K562 (cell line): ENCODE data around the gene VENTX. TPM values are rescaled to one million over a fixed set of nuclear protein-coding genes. Genes with fewer than 3 reads are reported as not detected.

Source experiments
- ATAC-seq: fragments of 200-7000 bp; cut with Tn5 transposase; 3 replicates; pipeline ENCODE4 v1.9.1; 2020; ENCODE audit warnings: moderate library complexity
- BruUV-seq: library from RNA; stranded (reverse); fragments of 400-500 nt; replicated peaks from 2 replicates; lab custom pipeline; 2021; lab: Mats Ljungman, UMichigan
- CTCF ChIA-PET: fragments of 300-600 bp; formaldehyde crosslinking; extraction: SDS; loops from one replicate; lab custom pipeline; 2021; ENCODE audit warnings: low intra/inter-chr PET ratio; lab: Yijun Ruan, JAX
- POLR2A ChIA-PET: fragments of 300-600, 350-650 bp; sonication (Branson Sonifier 250); formaldehyde crosslinking; extraction: SDS; loops from one replicate; lab custom pipeline; 2021; ENCODE audit warnings: antibody characterized with exemption, inconsistent platforms; lab: Yijun Ruan, JAX
- DNase-seq, 4 experiments: peaks; one replicate each; pipeline versions ENCODE4 v3.0.0 to v3.0.0-alpha.2; 2011 to 2018; ENCODE audit warnings: low spot score in 3 of 4, mixed read lengths in 3 of 4; ENCODE audit errors: extremely low read depth in 1 of 4
- FAIRE-seq: peaks from 2 replicates; lab custom pipeline; 2011; peaks lifted over from hg19 to GRCh38; lab: Jason Lieb, UNC
- H2AFZ ChIP-seq: 2 replicates; pipeline ENCODE4 v1.6.0; 2011; ENCODE audit warnings: low read depth, low read length, control low read depth, inconsistent platforms
- H3K27ac ChIP-seq: fragments of 200-600 bp; 3 replicates; pipeline ENCODE4 v1.8.0; 2011; ENCODE audit warnings: low read depth, mild to moderate bottlenecking, control low read depth, inconsistent platforms, low read length, moderate library complexity, mixed read lengths; ENCODE audit errors: extremely low read depth
- H3K27me3 ChIP-seq, 2 experiments: fragments of 300-600 bp in 1 of 2; 2 replicates in 1 of 2; 3 replicates in 1 of 2; pipeline versions ENCODE4 v1.6.0 to v1.8.0; 2011; ENCODE audit warnings: inconsistent platforms in 2 of 2, low read length in 2 of 2, mild to moderate bottlenecking in 1 of 2, mixed read lengths in 1 of 2, moderate library complexity in 1 of 2; ENCODE audit not compliant: control insufficient read depth in 2 of 2, insufficient read depth in 2 of 2
- H3K36me3 ChIP-seq: fragments of 300-600 bp; 3 replicates; pipeline ENCODE4 v1.8.0; 2011; ENCODE audit warnings: mild to moderate bottlenecking, low read length, inconsistent platforms; ENCODE audit not compliant: control insufficient read depth, insufficient read depth
- H3K4me1 ChIP-seq, 2 experiments: fragments of 200-600 bp in 1 of 2; replicated peaks in 1 of 2; 2 replicates in 1 of 2; 3 replicates in 1 of 2; pipeline versions ENCODE4 v1.5.1 to v1.8.0; 2011; ENCODE audit warnings: inconsistent platforms in 2 of 2, low read length in 2 of 2, mild to moderate bottlenecking in 1 of 2, mixed read lengths in 1 of 2, moderate library complexity in 1 of 2; ENCODE audit not compliant: control insufficient read depth in 2 of 2, insufficient read depth in 2 of 2
- H3K4me2 ChIP-seq: 2 replicates; pipeline ENCODE4 v1.6.1; 2011; ENCODE audit warnings: low read length, control low read depth, inconsistent platforms, mixed read lengths; ENCODE audit not compliant: insufficient read depth
- H3K4me3 ChIP-seq: fragments of 200-600 bp; sonication (generic), shearing (Covaris generic); 2 replicates; pipeline ENCODE4 v1.5.1; 2016; ENCODE audit warnings: control low read depth, inconsistent platforms
- H3K79me2 ChIP-seq: fragments of 200-600 bp; 3 replicates; pipeline ENCODE4 v1.8.0; 2011; ENCODE audit warnings: low read length, inconsistent platforms; ENCODE audit not compliant: control insufficient read depth, insufficient read depth
- H3K9ac ChIP-seq, 2 experiments: 2 replicates each; pipeline versions ENCODE4 v1.6.0 to v1.6.1; 2011; ENCODE audit warnings: low read depth in 2 of 2, low read length in 2 of 2, control low read depth in 1 of 2, inconsistent platforms in 1 of 2, mild to moderate bottlenecking in 1 of 2, mixed read lengths in 1 of 2; ENCODE audit not compliant: insufficient read depth in 1 of 2
- H3K9me1 ChIP-seq: one replicate; pipeline ENCODE4 v1.6.0; 2011; ENCODE audit warnings: inconsistent platforms, mild to moderate bottlenecking, low read length, moderate library complexity; ENCODE audit not compliant: control insufficient read depth, insufficient read depth
- H3K9me3 ChIP-seq: replicated peaks from 2 replicates; pipeline ENCODE4 v1.5.1; 2011; ENCODE audit warnings: low read depth, low read length, inconsistent platforms; ENCODE audit not compliant: control insufficient read depth, insufficient read depth
- H4K20me1 ChIP-seq: replicated peaks from 2 replicates; pipeline ENCODE4 v1.6.1; 2011; ENCODE audit warnings: low read length, inconsistent platforms, mixed read lengths; ENCODE audit not compliant: control insufficient read depth, insufficient read depth
- ATF3 ChIP-seq, 2 experiments: fragments of 450-650 bp in 1 of 2; sonication (generic) in 1 of 2; formaldehyde crosslinking in 1 of 2; IDR thresholded peaks in 1 of 2; conservative IDR thresholded peaks in 1 of 2; 2 replicates each; pipeline versions ENCODE4 v1.6.1 to v1.8.1; 2016 to 2023; ENCODE audit warnings: mild to moderate bottlenecking in 2 of 2, moderate library complexity in 2 of 2, inconsistent platforms in 1 of 2, missing genetic modification reagents in 1 of 2
- BCL6 ChIP-seq: fragments of 250-450 bp; sonication (Bioruptor Pico); IDR thresholded peaks from 2 replicates; pipeline ENCODE4 v1.4.0; 2020
- EP400 ChIP-seq: fragments of 450-650 bp; IDR thresholded peaks from 2 replicates; pipeline ENCODE4 v1.6.1; 2017; ENCODE audit warnings: antibody characterized with exemption, mild to moderate bottlenecking, moderate library complexity
- ETV1 ChIP-seq: fragments of 450-650 bp; conservative IDR thresholded peaks from 2 replicates; pipeline ENCODE4 v1.6.1; 2016; ENCODE audit warnings: missing genetic modification characterization, control low read depth, low read depth, missing compliant biosample characterization
- GATA2 ChIP-seq: sonication (generic); formaldehyde crosslinking; IDR thresholded peaks from 2 replicates; pipeline ENCODE4 v1.4.0; 2020; ENCODE audit warnings: mild to moderate bottlenecking, missing genetic modification reagents
- JUNB ChIP-seq: fragments of 450-650 bp; formaldehyde crosslinking; conservative IDR thresholded peaks from 2 replicates; pipeline ENCODE4 v1.4.0; 2020; ENCODE audit warnings: mild to moderate bottlenecking
- MNT ChIP-seq, 2 experiments: fragments of 450-650 bp; conservative IDR thresholded peaks; 2 replicates each; pipeline ENCODE4 v1.6.1; 2017; ENCODE audit warnings: mild to moderate bottlenecking in 2 of 2, moderate library complexity in 2 of 2
- PRMT5 ChIP-seq: sonication (generic); formaldehyde crosslinking; IDR thresholded peaks from 2 replicates; pipeline ENCODE4 v1.5.0; 2020; ENCODE audit warnings: missing genetic modification reagents
- RB1 ChIP-seq: fragments of 450-650 bp; IDR thresholded peaks from 2 replicates; pipeline ENCODE4 v1.6.1; 2017; ENCODE audit warnings: low read depth, mild to moderate bottlenecking
- RBFOX2 ChIP-seq: fragments of 200-400 bp; formaldehyde crosslinking; IDR thresholded peaks from 2 replicates; pipeline ENCODE4 v1.6.1; 2017; ENCODE audit warnings: low read depth, mild to moderate bottlenecking, low read length, moderate library complexity
- STAG1 ChIP-seq: sonication (generic); formaldehyde crosslinking; IDR thresholded peaks from 2 replicates; pipeline ENCODE4 v1.5.0; 2020; ENCODE audit warnings: missing genetic modification reagents, borderline replicate concordance
- TCF7 ChIP-seq: sonication (generic); IDR thresholded peaks from 2 replicates; pipeline ENCODE4 v1.6.1; 2016; ENCODE audit warnings: antibody characterized with exemption, borderline replicate concordance
- ZBTB34 ChIP-seq: fragments of 250-450 bp; sonication (Bioruptor Pico); IDR thresholded peaks from 2 replicates; pipeline ENCODE4 v1.8.0; 2021; ENCODE audit warnings: mild to moderate bottlenecking, moderate library complexity
- ZBTB9 ChIP-seq: fragments of 450-650 bp; formaldehyde crosslinking; IDR thresholded peaks from 2 replicates; pipeline ENCODE4 v1.4.0; 2020; ENCODE audit warnings: mild to moderate bottlenecking, moderate library complexity
- WGBS: fragments of 100-300 bp; shearing (Covaris generic); methylation state at CpG from one replicate; pipeline ENCODE4 v1.1.6; 2016; ENCODE audit warnings: low coverage, mixed read lengths; ENCODE audit not compliant: insufficient coverage; ENCODE audit errors: missing lambda C conversion rate; 5-methylcytosine and 5-hydroxymethylcytosine counted together
- in situ Hi-C: fragments of 300-500 bp; cut with MboI; formaldehyde crosslinking; loops from 4 replicates; pipeline ENCODE4 v1.15.0; 2018; ENCODE audit warnings: inconsistent platforms, mixed read lengths
- intact Hi-C: fragments of 100-400 bp; cut with micrococcal nuclease; formaldehyde crosslinking; loops from 2 replicates; pipeline ENCODE4 v1.14.2; 2022
- polyA plus RNA-seq, 8 experiments: library from polyadenylated mRNA; depleted of rRNA in 4 of 8; stranded (reverse) in 5 of 8; unstranded in 3 of 8; fragments of >200 nt; fragmentation: Nextera tagmentation in 2 of 8; fragmentation: Illumina TruSeq in 1 of 8; extraction: Ambion mirVana in 2 of 8; extraction: Trizol in 1 of 8; gene quantifications; 2 replicates each; pipeline versions ENCODE4 v1.2.1 to v1.2.3, GENCODE V29; 2011 to 2014; ENCODE audit warnings: inconsistent platforms in 1 of 8, missing spikeins in 1 of 8
- total RNA-seq, 7 experiments: library from RNA; depleted of rRNA in 6 of 7; stranded (reverse); fragments of >200 nt in 6 of 7; fragmentation: Illumina TruSeq in 2 of 7; extraction: Trizol in 2 of 7; gene quantifications; 2 replicates each; pipeline versions ENCODE4 v1.2.1 to v1.2.3, GENCODE V29; 2011 to 2021; ENCODE audit warnings: low replicate concordance in 1 of 7

The VENTX gene
- total and polyA plus RNA-seq, 9 of the 15 experiments (the other 6 are each of a cell fraction or from before 2014, with no cell fraction given), result 0.07 to 0.70 (median 0.20) TPM; not detected in 1

- FAIRE-seq (no peak), DNase-seq (peak in 1 of 4 experiments; percentile 31), ATAC-seq (no peak)
- 43% methylated on average over 11 of the region's 24 CpGs for WGBS
- in situ Hi-C loops (no loop called here), intact Hi-C loops (no loop called here)
- Histone ChIP-seq H3K9me3 (no peaks in the 10 kb centered on the region), H3K4me1 (peaks cover 2 to 79% of the 10 kb centered on the region in 2 experiments; a peak in 3 of 5 replicates), H2AFZ (peak overlapping the region; percentile 32; the same call in 1 of the 2 replicates), H3K9ac (peak overlapping the region in 1 of 2 experiments; percentile 88; a peak in 1 of 4 replicates), H3K4me2 (no peak overlapping the region), H3K79me2 (no peaks in the 10 kb centered on the region), H3K27ac (no peak overlapping the region), H3K4me3 (no peak overlapping the region), H3K36me3 (no peaks in the 10 kb centered on the region), H4K20me1 (no peaks in the 10 kb centered on the region), H3K9me1 (no peaks in the 10 kb centered on the region), H3K27me3 (no peaks in the 10 kb centered on the region)
- CTCF ChIA-PET, result no interaction called here
- BruUV-seq, result no TSS peak
- POLR2A ChIA-PET, result interaction anchor here (4.6 kb wide), 1 partner anchor 13 kb away, joined by 18 read pairs; no protein-coding TSS in a partner anchor
- TF ChIP-seq STAG1 (CRISPR knock-in tag) (no peak), ATF3 (IDR thresholded peaks at IDR 0.05) (peak; percentile 93), ATF3 (CRISPR knock-in tag; conservative IDR thresholded peaks at IDR 0.05) (no peak), EP400 (no peak), GATA2 (CRISPR knock-in tag) (no peak), ETV1 (tag) (peak; percentile 72), ZBTB9 (peak; percentile 98), TCF7 (no peak), RBFOX2 (no peak), BCL6 (CRISPR knock-in tag) (no peak), PRMT5 (no peak), MNT (conservative IDR thresholded peaks at IDR 0.05) (peak in 1 of 2 experiments; percentile 38; a peak in 1 of 4 replicates), ZBTB34 (no peak), RB1 (no peak), JUNB (CRISPR knock-in tag) (peak; percentile 77)
Observed at GRCh38 chr10:133258818-133259601, 21.4 kb downstream of the VENTX start.
